ENCODE results near the gene KHK.
"Not testable (repeated sequence)": the region's sequence is repeated elsewhere in the genome, so short reads cannot be mapped to it uniquely, and the experiment has no call there.

- not testable (repeated sequence) for TF ChIP-seq CTCF, POLR2AphosphoS5, POLR2A (IDR thresholded peaks at IDR 0.05)
Observed at GRCh38 chr2:27075566-27075871, 11.1 kb upstream of the KHK start.
